CD4-positive, CD25-positive, alpha-beta regulatory T cell (primary cell): ENCODE data around the gene RAB11FIP4. TPM values are rescaled to one million over a fixed set of nuclear protein-coding genes. Genes with fewer than 3 reads are reported as not detected.
A peak's percentile ranks its signal among the peaks of the same experiment; 100 is the strongest.

Source experiments
- ATAC-seq, 2 donors: fragments of 150-1000 bp; cut with Tn5 transposase; one replicate each; pipeline ENCODE4 v1.10.0; 2021; ENCODE audit warnings: low read depth in 2 of 2, moderate number of reproducible peaks in 2 of 2, moderate library complexity in 1 of 2
- DNase-seq, 3 donors: peaks; one replicate each; pipeline versions ENCODE4 v3.0.0 to v3.0.0-alpha.2; 2012 to 2022; ENCODE audit warnings: mixed read lengths in 1 of 3
- H3K27ac ChIP-seq: one replicate; pipeline ENCODE4 v1.7.0; 2013; ENCODE audit warnings: mild to moderate bottlenecking, low read length; ENCODE audit not compliant: insufficient read depth, poor library complexity, severe bottlenecking
- H3K27me3 ChIP-seq: one replicate; pipeline ENCODE4 v1.7.0; 2013; ENCODE audit warnings: low read length; ENCODE audit not compliant: control insufficient read depth, insufficient read depth
- H3K36me3 ChIP-seq: one replicate; pipeline ENCODE4 v1.7.0; 2013; ENCODE audit warnings: mild to moderate bottlenecking, low read length, moderate library complexity; ENCODE audit not compliant: control insufficient read depth, insufficient read depth
- H3K4me1 ChIP-seq: 2 replicates; pipeline ENCODE4 v1.7.0; 2013; ENCODE audit warnings: mild to moderate bottlenecking, low read length; ENCODE audit not compliant: insufficient read depth, control insufficient read depth, poor library complexity, severe bottlenecking
- H3K4me3 ChIP-seq: one replicate; pipeline ENCODE4 v1.7.0; 2013; ENCODE audit warnings: low read depth, mild to moderate bottlenecking, low read length, moderate library complexity
- H3K9me3 ChIP-seq, 2 experiments: 1 replicate in 1 of 2; 2 replicates in 1 of 2; pipeline ENCODE4 v1.7.0; 2013; ENCODE audit warnings: low read length in 2 of 2, mild to moderate bottlenecking in 1 of 2, moderate library complexity in 1 of 2; ENCODE audit not compliant: control insufficient read depth in 2 of 2
- H3K27ac Mint-ChIP-seq, 3 donors: one replicate each; pipeline ENCODE4 v1.8.0; 2020 to 2022; ENCODE audit warnings: mild to moderate bottlenecking in 3 of 3, mixed read lengths in 3 of 3, moderate library complexity in 2 of 3
- H3K27me3 Mint-ChIP-seq: one replicate; pipeline ENCODE4 v1.8.0; 2022; ENCODE audit warnings: mild to moderate bottlenecking, mixed read lengths
- H3K36me3 Mint-ChIP-seq: one replicate; pipeline ENCODE4 v1.8.0; 2020; ENCODE audit warnings: mixed read lengths
- H3K4me1 Mint-ChIP-seq, 4 donors: one replicate each; pipeline ENCODE4 v1.8.0; 2020 to 2022; ENCODE audit warnings: mixed read lengths in 4 of 4, mild to moderate bottlenecking in 1 of 4
- H3K4me3 Mint-ChIP-seq, 4 donors: one replicate each; pipeline ENCODE4 v1.8.0; 2020 to 2022; ENCODE audit warnings: mild to moderate bottlenecking in 4 of 4, mixed read lengths in 4 of 4, moderate library complexity in 3 of 4
- H3K9me3 Mint-ChIP-seq, 7 donors: one replicate each; pipeline ENCODE4 v1.8.0; 2020 to 2022; ENCODE audit warnings: mixed read lengths in 7 of 7, mild to moderate bottlenecking in 3 of 7, moderate library complexity in 2 of 7
- polyA plus RNA-seq, 4 donors: library from polyadenylated mRNA; unstranded; fragments of 300-500 nt; fragmentation: Illumina TruSeq; gene quantifications; one replicate each; pipeline ENCODE4 v1.2.3, GENCODE V29; 2021
- total RNA-seq: library from RNA; stranded (reverse); gene quantifications from one replicate; pipeline ENCODE4 v1.2.3, GENCODE V29; 2022

RAB11FIP4 gene
- total and polyA plus RNA-seq, 5 donors from 2014 or later, result 23.1 to 79.7 (median 23.6) TPM

DNA sequence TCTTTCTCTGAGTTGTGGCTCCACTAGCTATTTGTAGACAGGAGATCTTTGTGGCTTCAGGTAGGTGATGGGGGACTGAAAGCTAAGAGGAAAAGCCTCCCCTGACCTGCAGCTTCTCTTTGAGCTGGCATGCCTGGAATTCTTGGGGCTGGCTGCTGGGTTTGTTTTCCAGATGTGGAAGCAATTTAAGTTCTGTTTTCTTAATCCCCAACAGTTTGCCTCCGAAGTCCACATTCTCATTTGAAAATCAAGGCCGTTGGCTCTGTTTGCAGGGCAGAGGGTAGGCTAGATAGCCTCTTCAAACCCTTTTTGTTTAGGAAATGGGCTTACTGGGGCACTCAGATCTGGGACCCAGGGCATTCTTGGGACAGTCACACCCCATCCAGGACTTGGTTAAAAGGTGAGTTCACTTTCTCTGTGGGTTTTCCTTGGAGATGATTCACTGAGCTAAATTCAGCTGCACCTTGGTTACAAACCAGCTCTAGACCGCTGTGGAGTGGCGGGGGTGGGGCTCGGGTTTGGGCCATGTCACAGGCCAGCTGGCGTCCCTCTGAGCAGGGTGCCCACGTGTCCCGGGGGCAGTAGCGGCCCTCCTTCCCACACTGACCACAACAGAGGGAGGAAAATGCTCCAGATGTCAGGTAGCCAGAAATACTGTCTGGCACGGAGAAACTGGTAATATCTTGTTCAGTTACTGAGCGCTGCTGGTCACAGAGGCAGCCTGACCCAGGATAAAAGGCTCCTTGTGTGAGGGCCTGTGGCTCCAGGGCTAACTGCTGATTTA is 108.5 kb downstream of the RAB11FIP4 start:
- no peak overlapping the region for H3K27ac ChIP-seq

DNA sequence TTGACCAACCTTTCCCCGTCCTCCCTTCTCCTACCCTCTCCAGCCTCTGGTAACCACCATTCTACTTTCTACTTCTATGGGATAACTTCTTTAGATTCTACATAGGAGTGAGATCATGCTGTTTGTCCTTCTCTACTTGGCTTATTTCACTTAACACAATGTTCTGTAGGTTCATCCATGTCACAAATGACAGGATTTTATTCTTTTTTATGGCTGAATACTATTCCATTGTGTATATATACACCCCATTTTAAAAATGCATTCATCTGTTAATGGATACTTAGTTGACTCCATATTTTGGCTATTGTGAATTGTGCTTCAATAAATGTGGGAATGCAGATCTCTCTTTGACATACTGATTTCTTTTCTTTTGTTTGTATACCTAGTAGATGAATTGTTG is 115.0 kb downstream of the RAB11FIP4 start:
- DNase-seq (no peak), ATAC-seq (no peak)
- no peaks in the 10 kb centered on the region for H3K36me3 Mint-ChIP-seq
- no peaks in the 10 kb centered on the region for H3K9me3 ChIP-seq
- H3K9me3 Mint-ChIP-seq, result no peaks in the 10 kb centered on the region
- no peaks in the 10 kb centered on the region for H3K27me3 ChIP-seq
- H3K27ac Mint-ChIP-seq, result peak overlapping the region; percentile 11 to 80 (median 26)
- no peaks in the 10 kb centered on the region for H3K36me3 ChIP-seq
- H3K4me1 Mint-ChIP-seq, result peaks cover 0 to 84% (median 45%) of the 10 kb centered on the region in 4 donors
- H3K27me3 Mint-ChIP-seq, result no peaks in the 10 kb centered on the region
- peak overlapping the region in 1 of 4 donors; percentile 14 for H3K4me3 Mint-ChIP-seq
- H3K4me3 ChIP-seq, result no peak overlapping the region
- H3K27ac ChIP-seq, result peak overlapping the region; percentile 86
- peaks cover 50% of the 10 kb centered on the region for H3K4me1 ChIP-seq

More for the DNA sequence above, 108.5 kb downstream of the RAB11FIP4 start:
- no peaks in the 10 kb centered on the region for H3K36me3 Mint-ChIP-seq
- H3K9me3 Mint-ChIP-seq, result no peaks in the 10 kb centered on the region
- H3K4me1 Mint-ChIP-seq, result peaks cover 0 to 83% (median 33%) of the 10 kb centered on the region in 4 donors
- ATAC-seq (no peak), DNase-seq (no peak)
- Histone ChIP-seq H3K4me1 (peaks cover 52% of the 10 kb centered on the region), H3K4me3 (no peak overlapping the region), H3K36me3 (no peaks in the 10 kb centered on the region), H3K9me3 (no peaks in the 10 kb centered on the region), H3K27me3 (no peaks in the 10 kb centered on the region)
- H3K4me3 Mint-ChIP-seq, result peak overlapping the region in 3 of 4 donors; percentile 27 to 68 (median 59)
- H3K27ac Mint-ChIP-seq, result peak overlapping the region in 2 of 3 donors; percentile 44 to 69
- H3K27me3 Mint-ChIP-seq, result no peaks in the 10 kb centered on the region

DNA sequence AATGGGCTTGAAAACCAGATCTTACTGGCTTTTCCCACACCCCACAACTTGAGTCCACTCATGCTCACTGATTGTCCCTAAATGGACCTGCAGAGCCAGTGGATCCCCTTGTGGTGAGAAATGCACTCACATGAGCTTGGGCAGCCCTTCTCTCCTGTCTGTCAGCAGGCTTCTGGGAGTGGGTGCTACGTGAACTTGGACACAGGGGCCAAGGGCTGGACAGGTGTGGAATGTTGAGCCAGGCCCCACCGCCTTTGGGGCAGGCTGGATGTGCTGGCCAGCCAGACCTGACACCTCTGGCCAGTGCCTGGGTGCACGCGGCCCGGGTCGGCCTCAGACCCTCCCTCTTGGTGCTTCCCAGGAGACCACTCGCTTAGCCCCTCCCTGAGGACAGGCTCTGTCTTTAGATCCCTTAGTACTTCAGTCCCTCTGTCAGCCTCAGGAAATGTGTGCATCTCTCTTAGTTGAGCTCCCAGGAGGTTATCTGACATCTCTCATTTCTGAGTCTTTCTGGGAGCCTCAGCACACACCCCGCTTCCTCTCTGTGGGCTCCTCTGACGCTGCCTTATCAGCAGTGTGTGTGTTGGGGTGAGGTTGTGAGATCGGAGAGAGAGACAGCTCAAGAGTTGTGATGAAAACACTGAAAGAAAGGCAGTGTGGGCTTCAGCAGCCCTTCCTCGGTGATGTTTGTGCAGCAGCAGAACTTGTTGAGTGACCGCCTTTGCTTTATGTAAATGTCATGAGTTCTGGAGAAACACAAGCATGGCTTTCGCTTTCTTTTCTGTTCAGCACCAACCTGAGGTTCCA is 117.0 kb downstream of the RAB11FIP4 start:
- ATAC-seq, result peak; percentile 90
- peaks cover 60% of the 10 kb centered on the region for H3K4me1 ChIP-seq
- peaks cover 0 to 79% (median 41%) of the 10 kb centered on the region in 4 donors for H3K4me1 Mint-ChIP-seq

DNA sequence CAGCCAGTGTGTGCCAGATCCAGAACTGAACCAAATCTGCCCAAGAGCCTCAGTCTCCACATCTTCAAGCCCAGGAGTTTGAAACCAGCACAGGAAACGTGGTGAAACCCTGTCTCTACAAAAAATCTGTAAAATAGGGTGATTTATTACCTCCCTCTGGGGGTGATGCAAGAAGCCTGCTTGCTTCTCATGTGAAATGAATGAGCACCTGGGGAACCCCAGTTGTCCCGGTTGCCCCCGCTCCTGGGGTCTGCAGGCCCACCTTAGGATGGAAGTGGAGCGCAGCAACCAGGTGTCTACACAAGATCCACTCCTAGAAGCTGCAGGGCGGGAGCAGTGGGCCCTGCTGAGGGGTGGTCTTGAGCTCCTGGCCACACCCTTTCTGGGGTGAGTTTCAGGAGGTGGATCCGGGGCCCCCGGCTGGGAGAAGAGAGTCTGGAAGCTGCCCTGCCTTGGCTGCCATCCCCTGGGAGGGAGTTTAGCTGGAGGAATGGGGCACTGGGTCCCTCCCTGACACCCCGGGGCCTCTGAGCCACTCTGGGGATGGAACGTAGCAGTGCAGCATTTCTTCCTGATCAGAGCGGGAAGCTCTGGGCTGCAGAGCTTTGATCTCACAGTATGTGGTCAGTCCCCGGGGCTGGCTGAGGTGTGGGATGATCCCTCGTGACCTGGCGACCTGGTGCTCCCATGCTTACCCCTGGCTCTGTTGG is 117.8 kb downstream of the RAB11FIP4 start:
- peak overlapping the region; percentile 81 for H3K4me3 ChIP-seq
- H3K9me3 ChIP-seq, result no peaks in the 10 kb centered on the region
- no peaks in the 10 kb centered on the region for H3K36me3 ChIP-seq
- H3K27me3 ChIP-seq, result no peaks in the 10 kb centered on the region
- Mint-ChIP-seq H3K36me3 (no peaks in the 10 kb centered on the region), H3K9me3 (no peaks in the 10 kb centered on the region), H3K27me3 (no peaks in the 10 kb centered on the region), H3K4me1 (peaks cover 0 to 75% (median 37%) of the 10 kb centered on the region in 4 donors), H3K4me3 (peak overlapping the region; percentile 85 to 95 (median 88)), H3K27ac (peak overlapping the region; percentile 97 to 99 (median 97))
- ATAC-seq (no peak), DNase-seq (peak in 1 of 3 donors; percentile 15)
- peak overlapping the region; percentile 86 for H3K27ac ChIP-seq
- peaks cover 60% of the 10 kb centered on the region for H3K4me1 ChIP-seq

More for the DNA sequence above, 117.0 kb downstream of the RAB11FIP4 start:
- no peaks in the 10 kb centered on the region for H3K9me3 Mint-ChIP-seq
- peak; percentile 48 to 95 (median 85) for DNase-seq
- no peaks in the 10 kb centered on the region for H3K9me3 ChIP-seq
- no peaks in the 10 kb centered on the region for H3K27me3 ChIP-seq
- H3K36me3 Mint-ChIP-seq, result no peaks in the 10 kb centered on the region
- peak overlapping the region; percentile 81 for H3K4me3 ChIP-seq
- no peaks in the 10 kb centered on the region for H3K27me3 Mint-ChIP-seq
- H3K4me3 Mint-ChIP-seq, result peak overlapping the region; percentile 85 to 95 (median 88)
- peak overlapping the region; percentile 86 for H3K27ac ChIP-seq
- H3K27ac Mint-ChIP-seq, result peak overlapping the region; percentile 97 to 99 (median 97)
- no peaks in the 10 kb centered on the region for H3K36me3 ChIP-seq

DNA sequence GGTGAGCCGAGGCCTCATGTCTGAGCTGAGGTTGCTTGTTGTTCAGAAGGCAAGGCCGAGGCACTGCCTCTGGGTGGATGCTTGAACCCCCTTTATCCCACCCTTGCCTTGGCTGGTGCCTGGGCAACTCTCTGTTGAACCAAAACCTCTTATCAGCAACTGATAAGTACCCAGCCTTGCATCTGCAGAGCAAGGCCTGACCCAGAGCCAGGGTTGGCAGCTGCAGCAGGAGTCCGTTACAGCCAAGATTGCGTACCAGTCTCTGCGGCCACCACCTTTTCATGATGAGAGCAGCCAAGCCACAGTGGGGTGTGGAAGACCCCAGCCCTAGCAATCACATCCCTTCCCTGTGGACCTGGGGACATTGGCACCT is 118.3 kb downstream of the RAB11FIP4 start:
- H3K27ac ChIP-seq, result peak overlapping the region; percentile 86
- H3K4me1 ChIP-seq, result peaks cover 55% of the 10 kb centered on the region
- H3K4me1 Mint-ChIP-seq, result peaks cover 0 to 75% (median 35%) of the 10 kb centered on the region in 4 donors
- no peaks in the 10 kb centered on the region for H3K9me3 Mint-ChIP-seq
- ATAC-seq, result no peak
- peak overlapping the region; percentile 81 for H3K4me3 ChIP-seq
- H3K36me3 Mint-ChIP-seq, result no peaks in the 10 kb centered on the region
- H3K36me3 ChIP-seq, result peaks cover 3% of the 10 kb centered on the region
- H3K27me3 ChIP-seq, result no peaks in the 10 kb centered on the region
- no peaks in the 10 kb centered on the region for H3K9me3 ChIP-seq
- no peaks in the 10 kb centered on the region for H3K27me3 Mint-ChIP-seq
- DNase-seq, result no peak
- peak overlapping the region; percentile 97 to 99 (median 97) for H3K27ac Mint-ChIP-seq
- peak overlapping the region; percentile 62 to 95 (median 88) for H3K4me3 Mint-ChIP-seq

DNA sequence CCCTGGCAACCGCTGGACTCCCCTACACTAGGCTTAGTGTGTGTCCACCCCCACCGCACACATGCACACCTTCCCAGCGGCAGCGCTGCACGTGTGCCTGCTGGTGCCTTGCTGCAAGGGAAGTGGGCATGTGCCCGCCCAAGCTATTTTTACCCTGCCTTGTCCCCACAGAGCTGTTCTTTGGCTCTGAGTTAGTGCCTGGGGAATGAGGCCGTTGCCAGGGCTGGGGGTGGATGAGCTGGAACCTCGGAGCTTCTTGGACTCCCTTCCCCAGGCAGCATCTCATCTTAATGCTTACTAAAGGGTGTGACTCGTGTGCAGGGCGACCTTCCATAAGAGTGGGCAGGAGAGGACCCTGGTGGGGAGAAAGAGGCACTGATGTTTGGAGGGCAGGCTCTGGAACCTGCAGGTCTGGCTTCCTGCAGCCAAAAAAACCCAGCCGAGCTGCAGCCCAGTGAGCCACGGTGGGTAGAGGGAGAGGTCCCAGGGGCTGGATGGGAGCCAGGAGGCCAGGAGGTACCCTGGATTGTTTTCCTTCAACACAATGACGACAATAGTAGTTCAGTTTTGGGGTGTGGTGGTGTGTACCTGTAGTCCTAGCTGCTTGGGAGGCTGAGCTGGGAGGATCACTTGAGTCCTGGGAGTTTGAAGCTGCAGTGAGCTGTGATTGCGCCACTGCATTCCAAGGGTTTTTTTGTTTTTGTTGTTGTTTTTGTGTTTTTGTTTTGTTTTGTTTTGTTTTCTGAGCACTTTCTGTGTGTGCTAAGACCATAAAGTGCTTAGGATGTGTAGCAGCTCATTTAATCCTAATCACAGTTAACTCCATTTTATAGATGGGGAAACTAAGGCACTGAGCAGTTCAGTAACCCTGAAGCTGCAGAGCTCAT is 119.1 kb downstream of the RAB11FIP4 start:
- peak in 1 of 3 donors; percentile 67 for DNase-seq
- ATAC-seq, result no peak
- Mint-ChIP-seq H3K27ac (peak overlapping the region; percentile 97 to 99 (median 97)), H3K36me3 (no peaks in the 10 kb centered on the region), H3K4me3 (peak overlapping the region; percentile 62 to 95 (median 88)), H3K27me3 (no peaks in the 10 kb centered on the region), H3K4me1 (peaks cover 0 to 76% (median 35%) of the 10 kb centered on the region in 4 donors), H3K9me3 (no peaks in the 10 kb centered on the region)
- peak overlapping the region; percentile 81 for H3K4me3 ChIP-seq
- H3K27me3 ChIP-seq, result no peaks in the 10 kb centered on the region
- H3K36me3 ChIP-seq, result peaks cover 3% of the 10 kb centered on the region
- H3K4me1 ChIP-seq, result peaks cover 54% of the 10 kb centered on the region
- peak overlapping the region; percentile 86 for H3K27ac ChIP-seq
- no peaks in the 10 kb centered on the region for H3K9me3 ChIP-seq
